Measurements from ENCODE around the gene CFAP298. TPM values are rescaled to one million over a fixed set of nuclear protein-coding genes. Genes with fewer than 3 reads are reported as not detected.

CFAP298 gene
- total RNA-seq, 1 donor from 2014 or later, result 60.3 TPM

- no peak overlapping the region for H3K27ac Mint-ChIP-seq (ENCODE audit: unreplicated experiment)
- H3K9me3 Mint-ChIP-seq (ENCODE audit: unreplicated experiment), result peaks cover 8% of the 10 kb centered on the region
- no peaks in the 10 kb centered on the region for H3K27me3 Mint-ChIP-seq (ENCODE audit: unreplicated experiment)
- H3K4me1 Mint-ChIP-seq (ENCODE audit: unreplicated experiment), result no peaks in the 10 kb centered on the region
- DNase-seq (ENCODE audit: low spot score), result no peak
- TF ChIP-seq CTCF (IDR thresholded peaks at IDR 0.05; ENCODE audit: unreplicated experiment), result no peak
- H3K4me3 Mint-ChIP-seq (ENCODE audit: unreplicated experiment), result no peak overlapping the region
- peaks cover 4% of the 10 kb centered on the region for H3K36me3 Mint-ChIP-seq (ENCODE audit: low read depth, unreplicated experiment)
Measured at GRCh38 chr21:32560896-32561295, 51.3 kb downstream of the CFAP298 start.

DNA sequence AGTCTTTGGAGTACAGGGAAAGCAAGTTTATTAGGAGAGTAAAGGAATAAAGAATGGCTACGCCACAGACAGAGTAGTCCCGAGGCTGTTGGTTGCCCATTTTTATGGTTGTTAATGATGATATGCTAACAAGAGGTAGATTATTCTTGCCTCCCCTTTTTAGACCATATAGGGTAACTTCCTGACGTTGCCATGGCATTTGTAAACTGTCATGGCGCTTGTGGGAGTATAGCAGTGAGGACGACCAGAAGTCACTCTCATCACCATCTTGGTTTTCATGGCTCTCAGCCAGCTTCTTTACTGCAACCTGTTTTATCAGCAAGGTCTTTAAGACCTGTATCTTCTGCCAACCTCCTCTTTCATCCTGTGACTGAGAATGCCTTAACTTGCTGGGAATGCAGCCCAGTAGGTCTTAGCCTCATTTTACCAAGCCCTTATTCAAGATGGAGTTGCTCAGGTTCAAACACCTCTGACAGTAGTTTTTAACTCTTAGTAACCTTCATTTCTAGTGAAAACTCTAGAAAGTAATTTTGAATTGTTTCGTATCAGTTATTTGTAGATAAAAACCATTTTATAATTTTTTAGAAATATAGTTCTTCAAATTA lies 53.1 kb downstream of the CFAP298 start:
- DNase-seq (ENCODE audit: low spot score), result no peak
- no peaks in the 10 kb centered on the region for H3K9me3 Mint-ChIP-seq (ENCODE audit: unreplicated experiment)
- H3K36me3 Mint-ChIP-seq (ENCODE audit: low read depth, unreplicated experiment), result no peaks in the 10 kb centered on the region
- no peaks in the 10 kb centered on the region for H3K27me3 Mint-ChIP-seq (ENCODE audit: unreplicated experiment)
- H3K27ac Mint-ChIP-seq (ENCODE audit: unreplicated experiment), result no peak overlapping the region
- no peak for TF ChIP-seq CTCF (IDR thresholded peaks at IDR 0.05; ENCODE audit: unreplicated experiment)
- no peak overlapping the region for H3K4me3 Mint-ChIP-seq (ENCODE audit: unreplicated experiment)
- peaks cover 6% of the 10 kb centered on the region for H3K4me1 Mint-ChIP-seq (ENCODE audit: unreplicated experiment)

DNA sequence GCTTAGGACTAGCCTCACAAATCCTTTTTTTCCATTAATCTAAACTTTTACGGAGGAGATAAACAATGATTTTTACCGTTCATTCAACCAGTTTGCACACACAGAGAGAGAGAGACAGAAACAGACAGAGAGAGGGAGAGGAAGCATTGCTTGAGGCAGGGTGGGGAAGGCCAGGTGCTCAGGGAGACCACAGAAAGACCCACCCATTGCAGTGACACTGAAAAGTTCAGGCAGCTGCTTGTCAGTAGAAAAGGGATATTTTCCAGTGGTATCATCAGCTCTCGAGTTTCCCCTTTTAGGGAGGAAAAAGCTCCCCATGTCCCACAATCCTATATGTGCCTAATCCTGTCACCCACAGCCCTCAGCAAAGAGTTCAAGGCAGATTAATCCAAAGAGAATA lies 54.1 kb downstream of the CFAP298 start:
- no peak for DNase-seq (ENCODE audit: low spot score)
- Mint-ChIP-seq H3K4me1 (ENCODE audit: unreplicated experiment) (peaks cover 6% of the 10 kb centered on the region), H3K27me3 (ENCODE audit: unreplicated experiment) (no peaks in the 10 kb centered on the region), H3K27ac (ENCODE audit: unreplicated experiment) (no peak overlapping the region), H3K9me3 (ENCODE audit: unreplicated experiment) (no peaks in the 10 kb centered on the region), H3K4me3 (ENCODE audit: unreplicated experiment) (no peak overlapping the region), H3K36me3 (ENCODE audit: low read depth, unreplicated experiment) (no peaks in the 10 kb centered on the region)
- no peak for TF ChIP-seq CTCF (IDR thresholded peaks at IDR 0.05; ENCODE audit: unreplicated experiment)

DNA sequence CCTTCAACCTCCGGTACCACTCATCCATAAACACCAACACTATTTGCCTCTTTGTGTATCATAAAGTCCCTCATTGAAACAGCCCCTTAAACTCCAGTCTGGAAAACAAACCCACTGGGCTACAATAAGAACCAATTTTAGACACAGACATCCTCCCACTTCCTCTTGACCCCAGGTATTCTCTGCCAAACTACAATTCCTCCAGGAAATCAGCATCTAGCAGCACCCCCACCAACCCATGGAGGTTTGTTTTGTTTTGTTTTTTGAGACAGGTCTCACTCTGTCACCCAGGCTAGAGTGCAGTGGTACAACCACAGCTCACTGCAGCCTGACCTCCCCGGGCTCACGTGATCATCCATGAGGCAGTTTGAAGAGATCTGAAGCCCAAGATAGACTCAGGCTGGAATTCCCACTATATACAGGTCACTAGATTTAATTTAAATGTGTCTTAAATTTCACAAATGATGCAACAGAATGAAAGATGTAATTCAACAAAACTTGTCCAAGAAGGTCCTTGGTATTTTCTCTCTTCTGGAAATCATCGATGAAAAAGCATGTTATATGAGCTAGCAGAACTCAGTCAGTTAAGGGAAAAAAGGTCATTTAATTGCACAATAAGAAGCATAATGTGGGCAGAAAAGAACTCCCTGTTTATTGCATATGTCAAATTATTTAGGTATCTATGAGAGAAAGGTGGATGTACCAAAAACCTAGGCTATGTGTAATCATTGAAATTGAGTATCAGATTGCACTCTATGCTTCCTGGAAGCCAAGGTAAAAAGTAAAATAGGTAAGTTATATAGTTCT lies 57.1 kb downstream of the CFAP298 start:
- Mint-ChIP-seq H3K27ac (ENCODE audit: unreplicated experiment) (no peak overlapping the region), H3K4me3 (ENCODE audit: unreplicated experiment) (no peak overlapping the region), H3K27me3 (ENCODE audit: unreplicated experiment) (no peaks in the 10 kb centered on the region), H3K9me3 (ENCODE audit: unreplicated experiment) (no peaks in the 10 kb centered on the region), H3K4me1 (ENCODE audit: unreplicated experiment) (peaks cover 6% of the 10 kb centered on the region), H3K36me3 (ENCODE audit: low read depth, unreplicated experiment) (no peaks in the 10 kb centered on the region)
- TF ChIP-seq CTCF (IDR thresholded peaks at IDR 0.05; ENCODE audit: unreplicated experiment), result no peak
- DNase-seq (ENCODE audit: low spot score), result no peak

DNA sequence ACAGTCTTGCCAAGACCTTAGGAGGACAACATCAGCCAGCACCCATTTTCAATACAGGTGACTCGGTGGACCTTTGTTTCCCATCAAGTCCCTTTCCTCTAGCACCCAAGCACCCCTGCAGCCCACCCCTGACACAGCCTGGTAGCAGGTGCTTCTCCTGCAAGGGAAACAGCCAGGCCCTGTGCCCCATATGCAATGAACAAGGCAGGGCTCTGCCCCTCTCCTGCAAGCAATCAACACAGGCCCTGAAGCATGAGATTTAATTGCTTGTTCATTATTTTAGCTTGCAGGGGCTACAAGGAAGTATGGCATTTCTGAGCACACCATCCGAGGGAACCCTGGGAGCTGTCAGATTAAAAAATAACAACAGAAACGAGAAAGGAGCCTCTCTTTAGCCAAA lies 62.3 kb downstream of the CFAP298 start:
- Mint-ChIP-seq H3K4me1 (ENCODE audit: unreplicated experiment) (peaks cover 5% of the 10 kb centered on the region), H3K27me3 (ENCODE audit: unreplicated experiment) (no peaks in the 10 kb centered on the region), H3K36me3 (ENCODE audit: low read depth, unreplicated experiment) (no peaks in the 10 kb centered on the region), H3K9me3 (ENCODE audit: unreplicated experiment) (no peaks in the 10 kb centered on the region), H3K27ac (ENCODE audit: unreplicated experiment) (no peak overlapping the region), H3K4me3 (ENCODE audit: unreplicated experiment) (no peak overlapping the region)
- TF ChIP-seq CTCF (IDR thresholded peaks at IDR 0.05; ENCODE audit: unreplicated experiment), result no peak
- no peak for DNase-seq (ENCODE audit: low spot score)
